Activated CD8-positive, alpha-beta memory T cell treated with anti-CD3 and anti-CD28 coated beads, Interleukin-2, amount 50 U/mL, for 4 hours (primary cell): ENCODE results near the gene SF3B5.
"Not testable (repeated sequence)": the region's sequence is repeated elsewhere in the genome, so short reads cannot be mapped to it uniquely, and the experiment has no call there.

ENCODE experiments used
- DNase-seq: peaks from one replicate; pipeline ENCODE4 v3.0.0-alpha.2; 2020

SF3B5 gene

DNA sequence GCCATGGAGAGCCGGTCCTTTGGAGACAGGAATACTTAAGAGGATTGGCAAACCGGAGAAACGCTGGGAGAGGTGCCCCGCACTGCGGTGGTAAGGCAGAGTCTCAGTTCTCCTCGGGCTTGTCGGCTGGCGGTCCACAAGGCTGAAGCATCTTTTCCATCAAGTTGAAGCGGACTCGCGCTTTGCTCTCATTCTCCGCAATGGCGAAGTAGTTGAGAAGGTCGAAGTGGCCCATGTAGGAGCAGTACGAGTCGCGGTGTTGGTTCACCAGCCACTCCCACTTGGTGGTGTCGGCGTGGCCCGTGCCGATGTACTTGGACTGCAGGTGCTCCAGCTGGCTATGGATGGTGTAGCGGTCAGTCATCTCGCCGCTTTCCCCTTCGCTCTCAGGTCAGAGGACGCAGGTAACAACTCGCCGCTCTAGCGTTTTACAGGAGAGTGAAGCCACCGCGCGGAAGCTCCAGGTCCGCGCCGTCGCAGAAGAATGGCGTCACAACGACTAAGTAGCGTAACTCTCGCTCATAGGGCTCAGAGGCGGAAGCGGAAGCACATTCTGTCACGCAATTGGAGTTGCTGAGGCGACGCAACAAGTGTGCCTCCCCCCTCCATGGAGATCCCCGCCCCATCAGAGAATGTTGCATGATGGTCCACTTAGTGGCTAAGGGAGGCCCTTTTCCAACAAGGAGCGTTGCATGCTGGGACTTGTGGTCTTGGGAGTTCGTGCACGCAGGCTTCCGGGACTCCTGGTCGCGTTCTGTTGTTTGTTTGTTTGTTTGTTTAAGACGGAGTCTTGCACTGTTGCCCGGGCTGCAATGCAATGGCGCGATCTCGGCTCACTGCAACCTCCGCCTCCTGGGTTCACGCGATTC lies at the start of gene SF3B5:
Gene SF3B5 (minus strand): TSS at position 440 of the 869 bp plus-strand sequence. CDS start 76 bp downstream, at position 364.
- DNase-seq, result peak; percentile 97

DNA sequence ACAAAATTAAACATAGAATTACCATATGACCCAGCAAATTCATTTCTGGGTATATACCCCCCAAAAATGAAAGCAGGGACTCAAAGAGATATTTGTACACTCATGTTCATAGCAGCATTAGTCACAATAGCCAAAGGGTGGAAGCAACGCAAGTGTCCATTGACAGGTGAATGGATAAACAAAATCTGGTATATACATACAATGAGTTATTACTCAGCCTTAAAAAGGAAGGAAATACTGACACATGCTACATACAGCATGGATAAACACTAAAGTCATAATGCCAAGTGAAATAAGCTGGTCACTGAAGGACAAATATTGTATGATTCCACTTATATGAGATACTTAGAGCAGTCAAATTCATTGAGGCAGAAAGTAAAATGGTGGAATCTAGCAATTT lies 49.6 kb upstream of the SF3B5 start:
- DNase-seq, result no peak

DNA sequence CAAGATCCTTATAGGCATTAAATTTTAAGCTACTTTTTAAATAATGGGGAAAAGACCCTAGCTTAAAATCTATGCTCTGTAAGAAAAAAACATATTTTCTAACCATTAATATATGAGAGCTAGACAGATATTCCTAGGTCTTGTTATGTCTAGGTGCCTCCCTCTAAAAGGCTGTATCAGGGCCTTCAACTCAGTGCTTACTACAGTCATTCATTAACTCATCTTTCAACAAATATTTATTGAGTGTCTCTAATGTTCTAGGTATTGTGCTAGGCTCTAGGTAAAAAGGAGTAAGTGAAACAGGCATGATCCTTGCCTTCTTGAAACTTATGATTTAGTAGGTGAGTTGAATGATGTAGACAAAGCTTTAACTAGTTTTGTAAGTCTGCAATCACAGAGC lies 48.5 kb upstream of the SF3B5 start:
- no peak for DNase-seq

DNA sequence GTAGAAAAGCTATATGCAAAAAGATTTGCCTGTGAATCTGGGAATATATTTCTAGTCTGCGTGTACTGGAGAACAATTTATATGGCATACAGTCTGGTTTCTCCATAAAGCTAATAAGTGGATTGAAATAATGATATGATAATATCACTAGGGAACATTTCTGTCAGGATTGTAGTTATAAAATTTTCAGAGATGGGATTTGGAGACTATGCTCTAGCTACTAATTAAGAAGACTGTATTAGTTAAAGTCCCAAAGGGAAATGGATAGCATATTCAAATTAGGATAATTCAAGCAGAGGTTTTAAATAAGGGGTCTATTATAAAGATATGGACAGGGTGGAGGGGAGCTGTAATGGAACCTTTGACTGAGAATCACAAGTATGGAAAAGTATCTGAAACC lies 47.7 kb upstream of the SF3B5 start:
- no peak for DNase-seq

DNA sequence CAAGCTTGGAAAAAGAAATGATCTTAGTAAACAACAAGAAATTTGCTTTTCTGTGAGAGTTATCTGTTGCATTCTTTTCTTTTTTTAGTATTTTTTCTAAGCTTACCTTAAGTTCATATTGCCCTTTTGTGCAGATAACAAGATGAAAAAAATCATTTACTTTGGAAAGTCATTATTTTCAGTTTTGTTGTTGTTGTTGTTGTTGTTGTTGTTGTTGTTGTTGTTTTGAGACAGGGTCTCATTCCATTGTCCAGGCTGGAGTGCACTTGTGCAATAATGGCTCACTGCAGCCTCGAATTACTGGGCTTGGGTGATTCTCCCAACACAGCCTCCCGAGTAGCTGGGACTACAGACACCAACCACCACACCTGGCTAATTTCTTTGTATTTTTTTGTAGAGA lies 46.1 kb upstream of the SF3B5 start:
- DNase-seq, result no peak

DNA sequence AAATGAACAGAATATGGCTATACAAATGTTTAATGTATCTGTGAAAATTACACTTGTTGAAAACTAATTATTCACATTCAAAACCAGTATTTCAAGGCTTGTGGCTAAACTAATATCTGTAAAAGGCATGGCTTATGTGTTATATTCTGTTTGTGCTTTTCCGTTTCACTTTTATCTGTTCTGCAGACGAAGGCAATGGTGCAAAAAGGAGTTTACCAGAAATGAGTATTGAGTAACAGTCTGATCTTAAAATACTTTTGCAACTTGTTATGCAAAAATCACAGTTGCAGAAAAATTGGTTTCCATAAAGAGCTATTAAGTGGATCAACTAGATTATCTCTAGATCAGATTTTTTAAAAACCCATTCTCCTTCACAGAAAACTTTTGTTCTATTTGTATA lies 45.5 kb upstream of the SF3B5 start:
- no peak for DNase-seq

DNA sequence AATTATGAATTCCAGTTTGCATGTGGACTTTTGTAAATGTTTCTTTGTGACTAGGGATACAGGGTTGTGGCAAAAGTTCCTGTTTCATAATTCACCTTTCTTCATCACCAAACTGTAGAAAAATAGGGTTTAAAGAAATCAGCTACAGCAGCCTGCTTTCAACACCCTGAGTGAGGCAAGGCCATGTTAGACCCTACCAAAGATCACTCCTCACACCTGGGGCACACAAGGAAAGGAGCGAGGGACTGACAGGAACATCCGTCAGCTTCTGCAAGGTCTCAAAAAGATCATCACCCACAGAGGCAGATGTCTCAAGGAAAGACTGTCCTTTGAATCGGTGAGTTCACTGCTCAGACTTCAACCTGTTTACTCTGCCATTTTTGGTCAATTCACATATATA lies 44.4 kb upstream of the SF3B5 start:
- no peak for DNase-seq

DNA sequence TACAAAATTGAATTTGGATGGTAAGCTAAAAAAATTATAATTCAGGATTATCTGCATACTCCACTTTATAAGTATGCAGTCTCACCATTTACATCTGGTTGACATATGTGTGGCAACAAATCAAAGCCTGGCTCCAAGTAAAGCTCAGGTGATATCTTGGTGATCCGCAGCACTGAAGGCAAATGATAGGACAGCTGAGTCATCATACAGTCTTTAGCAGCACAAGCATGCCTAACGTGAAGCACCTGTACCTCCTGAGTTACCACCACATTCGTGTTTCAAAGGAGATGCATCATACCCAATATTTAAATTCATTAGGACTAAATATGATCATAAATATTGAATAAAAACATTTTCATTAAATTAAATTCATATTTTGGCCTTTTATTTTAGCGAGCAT lies 43.2 kb upstream of the SF3B5 start:
- DNase-seq, result no peak

DNA sequence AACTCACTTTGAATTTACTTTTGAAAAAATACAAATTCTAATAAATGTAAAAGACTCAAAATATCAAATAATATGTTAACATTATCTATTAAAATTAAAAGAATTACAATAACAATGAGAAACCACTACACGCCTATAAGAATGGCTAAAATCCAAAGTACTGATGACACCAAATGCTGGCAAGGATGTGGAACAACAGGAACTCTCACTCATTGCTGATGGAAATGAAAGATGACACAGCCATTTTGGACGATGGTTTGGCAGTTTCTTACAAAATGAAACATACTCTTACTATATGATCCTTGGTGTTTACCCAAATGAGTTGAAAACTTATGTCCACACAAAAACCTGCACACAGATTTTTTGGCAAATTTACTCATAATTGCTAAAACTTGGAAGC lies 39.4 kb upstream of the SF3B5 start:
- no peak for DNase-seq

DNA sequence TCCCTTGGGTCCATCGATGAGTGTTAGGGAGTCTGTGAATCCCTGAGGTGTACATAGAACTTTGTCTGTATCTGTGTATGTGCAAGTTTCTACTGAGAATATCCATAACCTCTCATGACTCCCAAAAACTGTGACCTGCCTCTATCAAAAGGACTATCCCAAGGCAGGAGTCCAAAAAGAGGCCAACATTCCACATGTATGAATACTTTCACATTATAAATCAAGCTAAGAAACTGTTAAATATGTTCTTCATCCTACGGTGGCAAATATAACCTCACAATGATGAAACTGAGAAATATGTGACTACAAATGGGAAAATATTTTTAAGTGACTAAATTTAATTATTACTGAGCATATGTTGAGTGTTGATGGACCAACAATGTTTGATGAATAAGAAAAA lies 38.8 kb upstream of the SF3B5 start:
- no peak for DNase-seq

DNA sequence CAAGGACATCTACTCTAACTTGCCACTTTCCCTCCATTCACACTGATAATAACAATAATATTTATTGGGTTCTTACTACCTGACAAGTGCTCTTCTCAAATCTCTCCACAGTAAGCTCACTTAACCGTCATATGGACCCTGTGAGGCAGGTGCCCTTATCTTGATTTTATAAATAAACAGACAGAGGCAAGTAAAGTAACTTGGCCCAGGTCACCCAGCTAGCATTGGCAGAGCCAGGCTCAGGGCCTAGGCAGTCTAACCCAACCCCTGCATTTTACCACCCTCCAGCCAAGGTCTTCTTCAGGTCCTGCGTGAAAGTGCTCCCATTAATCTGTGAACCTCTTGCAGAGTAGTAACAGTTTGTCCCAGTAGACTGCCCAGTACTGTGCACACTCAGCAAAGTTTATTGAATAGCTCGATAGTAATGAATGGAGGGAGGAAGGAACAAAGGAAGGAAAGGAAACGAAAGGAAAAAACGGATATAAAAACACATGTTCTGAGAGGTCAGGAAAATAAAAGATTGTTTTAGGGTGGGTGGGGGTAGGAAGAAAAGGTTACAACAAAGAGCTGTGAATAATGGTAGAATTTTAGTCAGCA lies 38.0 kb upstream of the SF3B5 start:
- DNase-seq, result no peak

DNA sequence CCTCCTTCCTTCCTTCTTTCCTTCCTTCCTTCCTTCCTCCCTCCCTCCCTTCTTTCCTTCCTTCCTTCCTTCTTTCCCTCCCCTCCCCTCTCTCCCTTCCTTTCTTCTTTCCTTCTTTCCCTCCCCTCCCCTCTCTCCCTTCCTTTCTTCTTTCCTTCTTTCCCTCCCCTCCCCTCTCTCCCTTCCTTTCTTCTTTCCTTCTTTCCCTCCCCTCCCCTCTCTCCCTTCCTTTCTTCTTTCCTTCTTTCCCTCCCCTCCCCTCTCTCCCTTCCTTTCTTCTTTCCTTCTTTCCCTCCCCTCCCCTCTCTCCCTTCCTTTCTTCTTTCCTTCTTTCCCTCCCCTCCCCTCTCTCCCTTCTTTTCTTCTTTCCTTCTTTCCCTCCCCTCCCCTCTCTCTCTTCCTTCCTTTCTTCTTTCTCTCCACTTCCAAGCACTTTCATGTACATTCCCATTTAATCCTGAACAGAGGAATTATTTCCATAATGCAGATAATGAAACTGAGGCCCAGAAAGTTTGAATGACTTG lies 36.9 kb upstream of the SF3B5 start:
- DNase-seq, result not testable (repeated sequence)

DNA sequence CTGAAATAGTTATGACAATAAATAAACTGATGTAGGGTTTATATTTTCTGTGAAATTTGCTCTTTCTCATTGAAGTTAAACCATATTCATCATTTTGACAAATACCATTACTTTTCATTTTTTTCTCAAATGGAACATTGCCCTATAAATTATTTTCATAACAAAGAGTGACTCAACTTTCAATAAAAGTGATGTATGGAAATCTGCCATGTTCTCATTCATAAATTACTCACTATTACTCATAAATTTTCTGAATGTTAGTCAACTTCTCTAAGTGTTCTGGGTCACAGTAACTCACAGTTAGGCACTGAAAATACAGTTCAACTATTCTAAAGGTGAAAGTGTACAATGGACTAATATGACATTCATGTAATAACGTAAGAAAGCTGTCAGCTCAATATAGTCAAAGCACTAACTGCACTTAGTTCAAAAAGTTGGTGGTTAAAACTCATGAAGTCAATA lies 35.9 kb upstream of the SF3B5 start:
- DNase-seq, result no peak

DNA sequence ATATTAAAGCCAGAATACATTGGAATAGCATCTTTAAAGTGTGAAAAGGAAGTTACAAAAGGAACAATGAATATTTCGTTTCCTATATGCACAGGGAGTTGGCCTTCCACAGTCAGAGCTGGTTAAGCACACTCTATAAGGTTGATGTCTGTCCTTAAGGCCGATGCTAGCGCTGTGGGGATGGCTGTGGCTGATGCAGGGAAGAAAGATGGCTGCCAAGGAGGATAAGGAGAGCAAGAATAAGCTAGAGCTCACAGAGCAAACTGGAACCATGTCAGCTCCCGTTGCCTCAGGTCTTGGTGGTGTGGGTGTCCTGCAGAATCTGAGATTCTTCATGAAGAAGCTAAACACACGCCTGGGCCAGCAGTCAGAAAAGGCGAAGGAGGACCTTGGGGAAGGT lies 34.1 kb upstream of the SF3B5 start:
- DNase-seq, result no peak

DNA sequence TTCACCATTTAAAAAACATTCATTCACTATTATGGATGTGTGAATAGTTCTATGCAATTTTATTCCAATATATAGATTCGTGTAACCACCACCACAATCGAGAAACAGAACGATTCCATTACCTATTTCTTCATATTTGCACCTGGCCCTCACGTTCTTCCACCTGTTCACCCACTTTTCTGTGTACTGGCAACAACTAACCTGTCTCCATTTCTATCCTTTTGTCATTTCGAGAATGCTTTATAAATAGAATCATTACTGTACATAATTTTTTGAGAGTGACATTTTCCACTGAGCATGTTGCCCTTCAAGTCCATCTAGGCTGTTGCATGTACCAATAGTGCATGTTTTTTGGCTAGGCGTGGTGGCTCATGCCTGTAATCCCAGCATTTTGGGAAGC lies 31.7 kb upstream of the SF3B5 start:
- DNase-seq, result no peak

DNA sequence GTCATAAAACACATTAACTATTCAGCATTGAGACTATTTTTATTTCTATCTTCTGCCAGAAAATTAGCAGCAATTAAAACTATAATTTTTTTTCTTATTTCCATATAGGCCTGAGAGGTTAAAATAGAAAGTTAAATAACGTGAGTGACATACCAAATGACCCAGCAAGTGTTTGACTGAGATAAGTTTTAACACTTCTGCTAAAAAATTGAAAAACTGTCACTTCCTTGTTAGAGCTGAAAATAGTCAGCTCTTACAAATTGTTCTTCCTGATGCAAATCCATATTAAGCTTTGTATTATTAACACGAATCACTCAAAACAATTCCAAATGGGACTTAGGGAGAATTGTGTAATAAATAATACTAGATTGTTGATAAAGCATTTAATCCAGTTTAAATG lies 28.5 kb upstream of the SF3B5 start:
- DNase-seq, result no peak

DNA sequence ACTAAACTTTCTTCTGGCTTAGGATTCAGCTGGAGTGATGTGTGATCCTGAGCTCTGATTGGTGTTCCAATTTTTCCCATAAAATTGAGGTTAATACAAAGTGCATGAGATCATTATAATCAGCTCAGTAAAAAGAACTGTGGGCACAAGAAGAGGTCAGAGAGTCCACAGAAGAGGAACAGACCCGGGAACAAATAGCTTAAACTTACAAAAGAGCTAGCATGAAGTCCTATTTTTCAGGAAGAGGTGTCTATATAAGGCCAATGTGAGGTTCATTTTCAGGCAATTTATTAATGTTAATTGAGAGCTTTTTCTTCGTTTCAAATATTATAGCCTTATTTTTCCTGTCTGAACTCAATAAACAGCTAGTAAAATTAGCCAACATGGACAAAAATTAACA lies 28.0 kb upstream of the SF3B5 start:
- no peak for DNase-seq

DNA sequence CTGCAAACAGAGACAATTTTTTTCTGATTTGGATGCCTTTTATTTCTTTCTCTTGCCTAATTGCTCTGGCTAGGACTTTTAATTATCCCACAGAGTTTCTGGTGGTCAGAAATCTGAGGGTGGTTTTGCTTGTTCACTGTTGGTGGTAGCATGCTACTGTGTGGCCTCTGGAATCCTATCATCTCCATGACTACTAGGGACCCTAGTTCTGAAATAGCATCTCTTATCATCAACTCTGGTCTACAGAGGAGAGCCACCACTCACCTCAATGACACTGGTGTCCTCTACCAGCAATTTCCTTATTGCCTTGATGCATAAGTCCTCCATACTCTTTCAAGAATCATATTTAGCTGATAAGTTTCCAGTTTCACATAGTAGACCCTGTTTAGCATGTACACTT lies 27.5 kb upstream of the SF3B5 start:
- no peak for DNase-seq

DNA sequence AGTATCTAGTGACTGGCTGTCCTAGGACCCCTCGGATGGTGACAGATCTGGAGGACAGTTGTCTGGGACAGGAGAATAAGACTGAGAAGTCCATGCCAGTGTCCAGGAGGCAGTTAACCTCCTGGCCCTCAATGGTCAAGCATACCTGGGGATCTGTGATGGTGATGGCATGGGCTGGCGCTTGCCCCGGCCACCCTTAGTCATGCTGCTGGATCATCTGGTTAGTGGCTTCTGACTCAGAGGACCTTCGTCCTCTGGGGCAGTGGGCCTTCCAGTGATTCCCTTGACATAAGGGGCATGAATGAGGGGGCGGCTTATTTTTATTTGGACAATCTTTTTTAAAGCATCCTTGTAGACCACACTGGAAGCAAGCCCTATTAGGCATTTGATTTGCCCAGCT lies 24.0 kb upstream of the SF3B5 start:
- no peak for DNase-seq

DNA sequence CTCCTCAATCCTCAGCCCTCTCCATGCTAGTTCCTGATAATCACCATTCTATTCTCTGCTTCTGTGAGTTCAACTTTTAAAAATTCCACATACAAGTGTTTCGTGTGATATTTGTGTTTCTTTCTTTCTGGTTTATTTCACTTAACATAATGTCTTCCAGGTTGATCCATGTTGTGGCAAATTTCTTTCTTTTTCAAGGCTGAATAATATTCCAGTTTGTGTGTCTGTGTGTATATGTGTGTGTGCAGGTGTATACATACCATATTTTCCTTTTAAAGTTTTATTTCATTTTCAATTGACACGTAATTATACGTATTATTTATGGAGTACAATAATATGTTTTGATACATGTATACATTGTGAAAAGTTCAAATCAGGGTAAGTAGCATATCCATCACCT lies 19.8 kb upstream of the SF3B5 start:
- DNase-seq, result no peak

DNA sequence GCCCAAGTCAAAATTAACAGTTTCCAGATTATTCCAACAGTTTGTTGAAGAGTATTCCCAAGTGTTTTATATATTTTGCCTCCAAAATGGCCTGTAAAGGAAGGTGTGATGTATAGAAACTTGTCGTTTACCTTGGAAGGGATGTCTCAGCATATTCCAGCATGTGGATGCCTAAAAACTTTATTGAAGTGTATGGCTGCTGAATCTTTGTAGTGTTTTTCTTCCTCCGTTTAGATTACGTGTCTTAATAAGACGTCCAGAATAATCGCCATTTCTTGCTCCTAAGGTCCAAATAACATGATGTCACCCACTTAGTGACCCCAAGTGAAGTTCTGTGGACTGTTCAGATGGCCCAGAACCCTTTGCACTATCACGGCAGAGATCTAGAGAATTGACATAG lies 18.0 kb upstream of the SF3B5 start:
- DNase-seq, result no peak

DNA sequence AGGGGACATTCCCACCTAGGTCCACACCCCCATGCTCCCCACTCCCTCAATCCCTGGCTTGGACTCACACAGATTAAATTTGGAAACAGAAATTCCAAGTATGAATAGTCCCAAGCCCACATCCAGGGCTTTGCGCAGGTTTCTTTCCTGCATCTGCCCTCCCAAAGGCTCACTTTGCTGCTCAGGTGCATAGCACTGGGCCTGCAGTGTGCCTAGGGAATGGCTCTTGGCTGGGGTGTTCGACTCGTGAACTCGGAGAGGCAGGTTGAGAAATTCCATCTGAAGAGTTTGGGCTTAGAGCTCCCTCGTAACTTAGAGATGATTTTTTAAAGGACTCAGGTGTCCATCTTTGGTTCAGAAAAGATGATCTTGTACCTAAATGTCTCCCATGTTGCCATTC lies 14.8 kb upstream of the SF3B5 start:
- no peak for DNase-seq

DNA sequence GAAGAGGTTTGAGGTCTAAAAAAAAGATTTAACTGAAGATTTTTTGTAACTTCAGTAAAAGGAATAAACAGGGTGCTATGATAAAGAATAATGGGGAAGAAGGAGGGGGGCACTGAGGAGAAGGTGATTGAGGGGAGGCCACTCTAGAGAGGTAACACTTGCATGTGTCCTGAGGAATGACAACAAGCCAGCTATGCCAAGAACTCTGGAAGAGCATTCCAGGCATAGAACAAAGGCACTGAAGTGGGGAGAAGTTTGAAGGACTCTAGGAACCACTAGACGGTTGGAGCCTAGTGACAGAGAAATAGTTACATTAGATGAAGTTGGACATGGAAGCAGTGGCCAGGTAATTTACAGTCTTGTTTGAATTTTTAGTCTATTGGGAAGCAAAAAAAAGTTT lies 10.8 kb upstream of the SF3B5 start:
- DNase-seq, result no peak

DNA sequence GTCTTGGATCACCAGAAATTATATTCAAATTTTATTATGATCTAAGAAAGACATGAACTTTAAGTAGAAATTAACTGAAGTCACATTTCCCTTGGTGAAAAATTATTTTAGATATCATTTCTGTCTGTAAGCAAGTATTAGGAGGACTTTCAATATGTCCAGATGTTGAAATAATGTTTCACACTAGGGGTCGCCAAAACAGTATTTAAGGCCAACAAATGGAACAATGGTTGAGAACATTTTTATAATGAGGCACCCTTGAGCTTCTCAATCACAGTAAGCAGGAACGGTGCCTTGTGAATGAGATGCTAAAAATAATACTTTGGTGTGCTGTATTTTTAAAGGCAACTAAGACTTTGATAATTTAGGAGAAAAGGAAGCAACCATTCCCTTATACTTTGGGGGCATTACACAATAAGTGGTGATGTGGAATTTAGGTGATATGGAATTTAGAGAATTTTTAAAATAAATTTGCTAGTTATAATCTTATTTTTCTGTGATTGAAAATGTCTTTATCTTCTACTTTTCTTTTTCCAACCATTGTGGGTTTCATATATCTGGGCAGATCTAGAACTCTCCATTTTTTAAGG lies 9.6 kb upstream of the SF3B5 start:
- DNase-seq, result peak; percentile 17
